ENCODE measurements around the gene FBLN2. TPM values are rescaled to one million over a fixed set of nuclear protein-coding genes. Genes with fewer than 3 reads are reported as not detected.
A peak's percentile ranks its signal among the peaks of the same experiment; 100 is the strongest.

The FBLN2 gene
- total and polyA plus RNA-seq, 4 donors, result 4.3 to 43.4 (median 21.1) TPM

- Histone ChIP-seq H3K9me3 (ENCODE audit: control insufficient read depth in 4 of 4, insufficient read depth in 3 of 4, low read length in 3 of 4) (no peaks in the 10 kb centered on the region), H3K4me3 (no peak overlapping the region), H3K9ac (ENCODE audit: insufficient read depth in 1 of 2, low read length in 2 of 2) (no peak overlapping the region), H3K4me1 (ENCODE audit: control insufficient read depth in 5 of 5, insufficient read depth in 5 of 5, low read length in 5 of 5) (peaks cover 0 to 21% (median 0%) of the 10 kb centered on the region in 5 donors), H3K27ac (ENCODE audit: low read depth in 1 of 2, low read length in 1 of 2) (no peak overlapping the region), H3K27me3 (ENCODE audit: control insufficient read depth in 3 of 3, insufficient read depth in 3 of 3, low read length in 2 of 3) (no peaks in the 10 kb centered on the region), H3K36me3 (ENCODE audit: control insufficient read depth in 4 of 4, insufficient read depth in 4 of 4, low read length in 4 of 4) (no peaks in the 10 kb centered on the region)
- TF ChIP-seq CTCF (IDR thresholded peaks at IDR 0.05; ENCODE audit: control extremely low read depth, extremely low read depth), result no peak
- 92 to 95% methylated on average over 5 of the region's 5 CpGs for WGBS, 2 donors
- ATAC-seq (ENCODE audit: insufficient read depth, low FRiP score) (no peak), DNase-seq (no peak)
These were observed 26.7 kb upstream of the FBLN2 start for GRCh38 chr3:13522236-13522635.

- no peaks in the 10 kb centered on the region for H3K36me3 ChIP-seq (ENCODE audit: control insufficient read depth in 4 of 4, insufficient read depth in 4 of 4, low read length in 4 of 4)
- 80 to 85% methylated on average over 10 of the region's 10 CpGs for WGBS, 2 donors
- peak in 2 of 3 donors; percentile 25 to 51 for DNase-seq
- peaks cover 0 to 20% (median 0%) of the 10 kb centered on the region in 5 donors for H3K4me1 ChIP-seq (ENCODE audit: control insufficient read depth in 5 of 5, insufficient read depth in 5 of 5, low read length in 5 of 5)
- H3K27me3 ChIP-seq (ENCODE audit: control insufficient read depth in 3 of 3, insufficient read depth in 3 of 3, low read length in 2 of 3), result no peaks in the 10 kb centered on the region
- H3K27ac ChIP-seq (ENCODE audit: low read depth in 1 of 2, low read length in 1 of 2), result no peak overlapping the region
- no peak for TF ChIP-seq CTCF (IDR thresholded peaks at IDR 0.05; ENCODE audit: control extremely low read depth, extremely low read depth)
- H3K4me3 ChIP-seq, result no peak overlapping the region
- no peaks in the 10 kb centered on the region for H3K9me3 ChIP-seq (ENCODE audit: control insufficient read depth in 4 of 4, insufficient read depth in 3 of 4, low read length in 3 of 4)
- no peak overlapping the region for H3K9ac ChIP-seq (ENCODE audit: insufficient read depth in 1 of 2, low read length in 2 of 2)
- ATAC-seq (ENCODE audit: insufficient read depth, low FRiP score), result no peak
These were observed 23.8 kb upstream of the FBLN2 start for GRCh38 chr3:13524979-13525669.

DNA sequence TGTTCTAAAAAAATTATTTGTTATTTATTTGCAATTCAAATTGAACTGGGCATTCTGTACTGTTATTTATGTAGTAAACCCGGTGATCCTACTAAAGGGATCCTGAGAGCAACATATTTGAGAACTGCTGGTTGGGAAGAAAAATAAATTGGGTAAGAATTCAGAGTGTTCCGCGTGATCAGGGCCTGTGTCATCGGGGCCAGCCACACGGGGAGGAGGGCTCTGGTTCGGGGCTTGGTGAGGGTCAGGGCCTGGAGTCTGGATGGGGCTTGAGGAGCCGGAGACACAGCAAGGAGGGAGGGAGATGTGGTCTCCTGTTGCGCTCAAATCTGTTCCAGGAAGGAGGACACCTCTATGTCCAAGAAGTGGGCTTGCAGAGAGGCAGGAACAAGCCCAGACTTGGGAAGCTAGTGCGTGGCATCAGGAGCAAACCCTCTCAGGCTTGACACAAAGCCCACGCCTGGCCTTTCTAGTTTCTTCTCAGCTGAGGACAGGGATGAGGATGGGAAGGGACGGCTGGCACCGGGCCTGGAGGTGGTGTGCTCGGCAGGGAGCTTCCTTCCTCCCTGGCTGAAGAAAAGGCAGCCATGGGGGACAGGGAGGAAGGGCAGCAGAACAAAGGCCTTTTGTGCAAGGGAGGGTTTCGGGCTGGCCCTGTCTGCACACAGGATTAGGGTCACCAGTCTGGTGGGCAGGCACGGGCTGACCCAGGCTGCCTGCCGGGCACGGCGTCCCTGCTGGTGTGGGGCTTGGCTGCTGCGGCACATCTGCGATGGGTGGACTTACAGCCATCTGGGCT lies 22.9 kb upstream of the FBLN2 start:
- Histone ChIP-seq H3K36me3 (ENCODE audit: control insufficient read depth in 4 of 4, insufficient read depth in 4 of 4, low read length in 4 of 4) (no peaks in the 10 kb centered on the region), H3K4me1 (ENCODE audit: control insufficient read depth in 5 of 5, insufficient read depth in 5 of 5, low read length in 5 of 5) (peaks cover 0 to 20% (median 0%) of the 10 kb centered on the region in 5 donors), H3K4me3 (no peak overlapping the region), H3K9me3 (ENCODE audit: control insufficient read depth in 4 of 4, insufficient read depth in 3 of 4, low read length in 3 of 4) (no peaks in the 10 kb centered on the region), H3K27me3 (ENCODE audit: control insufficient read depth in 3 of 3, insufficient read depth in 3 of 3, low read length in 2 of 3) (no peaks in the 10 kb centered on the region), H3K9ac (ENCODE audit: insufficient read depth in 1 of 2, low read length in 2 of 2) (no peak overlapping the region), H3K27ac (ENCODE audit: low read depth in 1 of 2, low read length in 1 of 2) (peak overlapping the region in 1 of 2 donors; percentile 1)
- TF ChIP-seq CTCF (IDR thresholded peaks at IDR 0.05; ENCODE audit: control extremely low read depth, extremely low read depth), result no peak
- DNase-seq (no peak), ATAC-seq (ENCODE audit: insufficient read depth, low FRiP score) (no peak)
- WGBS, 2 donors, result 69 to 71% methylated on average over 20 of the region's 20 CpGs

Measured in lung (tissue), 12 donors.